Mammary epithelial cell (primary cell): ENCODE results near the gene COLQ.

Experiments
- CTCF ChIP-seq, 2 donors: IDR thresholded peaks in 1 of 2; conservative IDR thresholded peaks in 1 of 2; 2 replicates each; pipeline ENCODE4 v1.5.1; 2011 to 2012; ENCODE audit warnings: inconsistent platforms in 2 of 2, low read length in 2 of 2, mild to moderate bottlenecking in 2 of 2, control low read depth in 1 of 2, low read depth in 1 of 2; ENCODE audit not compliant: insufficient read depth in 1 of 2; ENCODE audit errors: extremely low read depth in 1 of 2
- EZH2 ChIP-seq: IDR thresholded peaks from 2 replicates; pipeline ENCODE4 v1.6.1; 2012; ENCODE audit warnings: low read length, inconsistent platforms, borderline replicate concordance

DNA sequence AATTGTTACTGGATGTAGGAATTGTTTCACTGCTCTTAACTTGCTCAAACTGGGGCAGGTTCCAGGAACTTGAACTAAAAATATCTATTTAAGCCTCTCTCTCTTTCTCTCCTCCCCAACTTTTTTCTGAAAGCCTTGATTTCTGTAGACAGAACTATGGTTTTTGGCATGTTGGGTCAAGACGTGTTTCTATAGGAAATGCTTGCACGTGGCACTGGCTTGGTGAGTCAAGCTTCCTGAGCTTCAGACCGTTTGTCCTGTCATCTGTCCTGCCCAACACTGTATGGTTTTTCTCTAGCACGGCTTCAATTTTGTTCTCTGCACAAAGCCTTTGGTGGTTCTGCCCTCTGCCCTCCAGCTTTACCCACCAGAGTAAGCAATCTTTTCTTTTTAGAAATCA lies 80.6 kb downstream of the COLQ start:
- TF ChIP-seq CTCF (conservative IDR thresholded peaks at IDR 0.05 in 1 of 2, IDR thresholded peaks at IDR 0.05 in 1 of 2; ENCODE audit: extremely low read depth in 1 of 2, insufficient read depth in 1 of 2, low read depth in 1 of 2, low read length in 2 of 2) (no peak), EZH2 (no peak)
